Measurements from ENCODE around the gene LRRC57.
"Not testable (repeated sequence)": the region's sequence is repeated elsewhere in the genome, so short reads cannot be mapped to it uniquely, and the experiment has no call there.

Gene LRRC57

GRCh38 chr15:42548249-42549031 is at the start of gene LRRC57, which contains the start of gene HAUS2:
LRRC57 (minus strand) TSS chr15:42548793; CDS start chr15:42548434, 359 bp downstream.
HAUS2 (plus strand) TSS chr15:42548838; CDS start chr15:42548873, 35 bp downstream.
- DNase-seq = peak; percentile 56

GRCh38 chr15:42595626-42596240 is 47.1 kb upstream of the LRRC57 start:
- no peak for DNase-seq

- DNase-seq = no peak
Measured at GRCh38 chr15:42594095-42594494, 45.5 kb upstream of the LRRC57 start.

- DNase-seq = no peak
Measured at GRCh38 chr15:42593143-42593542, 44.5 kb upstream of the LRRC57 start.

- no peak for DNase-seq
Measured at GRCh38 chr15:42592716-42593115, 44.1 kb upstream of the LRRC57 start.

- no peak for DNase-seq
Measured at GRCh38 chr15:42591238-42591934, 42.8 kb upstream of the LRRC57 start.

- DNase-seq = no peak
Measured at GRCh38 chr15:42590619-42591237, 42.1 kb upstream of the LRRC57 start.

GRCh38 chr15:42584031-42584765 is 35.6 kb upstream of the LRRC57 start:
- DNase-seq = no peak

GRCh38 chr15:42582569-42583375 is 34.2 kb upstream of the LRRC57 start:
- DNase-seq = no peak

GRCh38 chr15:42581272-42581730 is 32.7 kb upstream of the LRRC57 start:
- DNase-seq = peak; percentile 80

- no peak for DNase-seq
Measured at GRCh38 chr15:42578984-42579537, 30.5 kb upstream of the LRRC57 start.

- DNase-seq = no peak
Measured at GRCh38 chr15:42577514-42578031, 29.0 kb upstream of the LRRC57 start.

- DNase-seq = peak; percentile 2
Measured at GRCh38 chr15:42576776-42577175, 28.2 kb upstream of the LRRC57 start.

GRCh38 chr15:42576040-42576594 is 27.5 kb upstream of the LRRC57 start:
- DNase-seq = no peak

- peak; percentile 88 for DNase-seq
Measured at GRCh38 chr15:42575188-42576039, 26.8 kb upstream of the LRRC57 start, which contains the start of gene STARD9. STARD9 (plus strand) TSS chr15:42575606; CDS start chr15:42575716, 110 bp downstream.

- no peak for DNase-seq
Measured at GRCh38 chr15:42558739-42559138, 10.1 kb upstream of the LRRC57 start.

GRCh38 chr15:42556550-42557207 is 8.1 kb upstream of the LRRC57 start:
- not testable (repeated sequence) for DNase-seq

GRCh38 chr15:42553554-42553953 is 5.0 kb upstream of the LRRC57 start:
- no peak for DNase-seq
